HG02798 (cell line): ENCODE measurements around the gene SBF2.

Experiments used
- ATAC-seq: cut with Tn5 transposase; IDR thresholded peaks from one replicate; pipeline ENCODE4 v1.9.1; 2021; ENCODE audit warnings: mild to moderate bottlenecking; ENCODE audit not compliant: unreplicated experiment, poor library complexity

SBF2 gene

DNA sequence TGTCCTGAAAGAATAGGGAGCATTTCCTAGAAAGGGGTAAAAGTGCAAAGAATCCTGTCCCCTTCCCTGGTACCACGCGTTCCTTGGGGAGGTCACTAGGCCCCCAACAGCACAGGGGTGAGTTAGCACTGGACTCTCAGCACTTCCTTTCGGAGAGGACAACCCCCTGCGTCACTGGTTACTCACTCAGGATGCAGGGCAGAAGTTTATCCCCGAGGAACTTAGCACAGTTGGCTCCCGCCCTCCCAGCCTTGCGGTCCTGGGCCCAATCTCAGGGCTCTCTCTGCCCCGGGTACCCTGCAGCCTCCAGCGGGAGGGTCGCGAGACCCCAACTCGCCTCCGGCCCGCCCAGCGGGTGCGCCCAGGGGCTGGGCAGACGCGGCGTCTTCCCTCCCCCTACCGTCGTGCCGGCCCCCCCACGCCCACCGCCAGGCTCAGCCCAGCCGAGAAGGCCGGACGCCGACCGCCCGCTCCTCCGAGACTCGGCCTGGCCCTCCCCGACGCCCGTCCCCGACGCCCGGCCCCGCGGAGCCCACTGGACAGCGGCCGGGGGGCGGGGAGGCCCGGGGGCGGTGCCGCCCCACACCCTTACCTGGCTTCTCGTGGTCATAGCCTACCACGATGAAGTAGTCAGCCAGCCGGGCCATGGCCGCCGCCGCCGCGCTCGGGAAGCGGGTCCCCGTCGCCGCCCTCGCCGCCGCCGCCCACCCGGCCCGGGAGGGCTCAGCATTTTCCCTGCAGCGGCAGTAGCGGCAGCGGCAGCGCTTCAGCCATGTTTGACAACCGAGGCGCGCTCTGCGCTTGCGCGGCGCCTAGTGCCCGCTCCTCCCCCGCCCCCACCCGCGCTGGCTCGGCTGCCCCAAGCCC lies at the start of gene SBF2:
TSS of gene SBF2 (minus strand) at position 797 of the 867 bp plus-strand sequence. CDS start at position 647, 150 bp downstream.
- ATAC-seq = peak; percentile 56

DNA sequence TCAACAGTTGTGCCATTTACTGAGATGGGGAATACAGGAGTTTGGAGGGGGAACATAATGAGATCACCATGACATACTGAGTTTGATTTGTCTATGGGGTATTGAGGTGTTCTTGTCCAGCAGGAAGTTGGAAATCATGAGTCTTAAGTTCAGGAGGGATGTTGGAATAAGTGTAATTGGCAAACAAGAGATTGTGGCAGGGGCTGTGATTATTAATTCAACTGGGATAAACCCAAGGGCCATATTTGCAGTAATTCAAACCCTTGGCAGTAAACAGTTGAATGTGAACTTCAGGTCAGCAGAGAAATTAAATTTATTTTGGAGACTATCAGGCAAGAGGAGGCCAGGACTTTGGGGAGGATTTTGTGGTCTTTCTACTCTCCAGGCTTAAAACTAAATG lies 44.3 kb upstream of the SBF2 start:
- no peak for ATAC-seq

DNA sequence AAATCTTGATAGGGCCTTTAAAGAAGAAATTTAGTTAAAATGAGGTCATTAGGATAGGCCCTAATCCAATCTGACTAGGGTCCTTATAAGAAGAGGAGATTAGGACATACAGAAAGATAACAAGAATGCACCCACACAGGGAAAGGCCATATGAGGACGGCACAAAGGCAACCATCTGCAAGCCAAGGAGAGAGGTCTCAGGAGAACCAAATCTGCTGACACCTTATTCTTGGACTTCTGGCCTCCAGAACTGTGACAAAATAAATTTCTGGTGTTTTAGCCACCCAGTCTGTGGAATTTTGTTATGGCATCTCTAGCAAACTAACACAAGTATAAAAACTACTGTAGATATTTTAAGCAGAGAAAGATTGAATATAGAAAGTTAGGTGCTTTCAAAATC lies 39.5 kb upstream of the SBF2 start:
- no peak for ATAC-seq

DNA sequence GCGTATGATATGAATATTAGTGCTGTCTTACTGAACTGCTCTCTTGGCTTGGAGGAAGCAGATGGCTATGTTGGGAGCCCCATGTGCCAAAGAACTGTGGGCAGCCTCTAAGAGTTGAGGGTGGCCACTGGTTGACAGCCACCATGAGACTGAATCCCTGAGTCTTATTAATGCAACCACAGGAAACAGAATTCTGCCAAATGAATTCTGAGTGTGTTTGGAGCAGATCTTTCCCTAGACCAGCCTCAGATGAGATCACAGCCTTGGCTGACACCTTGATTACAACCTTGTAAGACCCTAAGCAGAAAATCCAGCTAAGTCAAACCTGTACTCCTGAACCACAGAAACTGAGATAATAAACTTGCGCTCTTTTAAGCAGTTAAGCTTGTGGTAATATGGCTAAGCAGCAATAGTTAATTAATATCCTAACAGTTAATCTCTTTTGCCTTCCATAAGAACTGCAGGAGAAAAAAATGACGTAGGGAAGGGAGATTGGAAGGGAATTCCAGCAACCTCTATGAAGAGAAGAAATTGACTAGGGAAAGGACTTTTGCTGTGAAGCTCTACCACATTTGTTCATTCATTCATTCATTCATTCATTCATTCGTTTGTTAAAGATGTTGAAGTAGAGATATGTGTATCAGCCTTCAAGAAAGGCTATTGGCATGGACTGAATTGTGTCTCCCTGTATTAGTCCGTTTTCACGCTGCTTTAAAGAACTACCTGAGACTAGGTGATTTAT lies 37.7 kb upstream of the SBF2 start:
- ATAC-seq = no peak

DNA sequence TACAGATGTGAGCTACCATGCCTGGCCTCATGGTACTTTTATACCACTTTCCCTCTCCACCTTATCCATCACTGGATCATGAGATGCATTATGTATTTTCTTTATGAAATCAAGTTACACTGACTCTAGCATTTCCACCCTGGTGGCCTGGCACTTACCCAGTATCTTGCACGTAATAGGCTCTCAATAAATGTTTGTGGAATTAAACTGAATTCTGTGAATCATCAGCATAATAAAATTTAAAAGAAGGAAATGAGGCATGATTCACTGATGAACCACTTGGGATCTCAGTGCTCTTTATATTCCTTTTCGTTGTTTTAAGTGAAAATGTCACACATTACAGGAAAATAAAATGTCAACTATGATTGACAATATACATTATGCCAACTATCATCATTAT lies 35.9 kb upstream of the SBF2 start:
- ATAC-seq = no peak

DNA sequence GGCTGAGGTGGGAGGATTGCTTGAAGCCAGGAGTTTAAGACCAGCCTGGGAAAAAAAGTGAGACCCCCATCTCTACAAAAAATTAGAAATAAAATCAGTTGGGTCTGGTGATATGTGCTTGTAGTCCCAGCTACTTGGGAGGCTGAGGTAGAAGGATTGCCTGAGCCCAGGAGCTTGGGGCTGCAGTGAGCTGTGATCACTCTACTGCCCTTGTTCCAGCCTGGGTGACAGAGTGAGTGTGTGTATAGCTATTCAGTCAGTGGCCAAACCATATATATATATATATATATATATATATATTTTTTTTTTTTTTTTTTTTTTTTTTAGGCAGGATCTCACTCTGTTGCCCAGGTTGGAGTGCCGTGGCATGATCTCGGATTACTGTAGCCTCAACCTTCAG lies 35.3 kb upstream of the SBF2 start:
- no peak for ATAC-seq

DNA sequence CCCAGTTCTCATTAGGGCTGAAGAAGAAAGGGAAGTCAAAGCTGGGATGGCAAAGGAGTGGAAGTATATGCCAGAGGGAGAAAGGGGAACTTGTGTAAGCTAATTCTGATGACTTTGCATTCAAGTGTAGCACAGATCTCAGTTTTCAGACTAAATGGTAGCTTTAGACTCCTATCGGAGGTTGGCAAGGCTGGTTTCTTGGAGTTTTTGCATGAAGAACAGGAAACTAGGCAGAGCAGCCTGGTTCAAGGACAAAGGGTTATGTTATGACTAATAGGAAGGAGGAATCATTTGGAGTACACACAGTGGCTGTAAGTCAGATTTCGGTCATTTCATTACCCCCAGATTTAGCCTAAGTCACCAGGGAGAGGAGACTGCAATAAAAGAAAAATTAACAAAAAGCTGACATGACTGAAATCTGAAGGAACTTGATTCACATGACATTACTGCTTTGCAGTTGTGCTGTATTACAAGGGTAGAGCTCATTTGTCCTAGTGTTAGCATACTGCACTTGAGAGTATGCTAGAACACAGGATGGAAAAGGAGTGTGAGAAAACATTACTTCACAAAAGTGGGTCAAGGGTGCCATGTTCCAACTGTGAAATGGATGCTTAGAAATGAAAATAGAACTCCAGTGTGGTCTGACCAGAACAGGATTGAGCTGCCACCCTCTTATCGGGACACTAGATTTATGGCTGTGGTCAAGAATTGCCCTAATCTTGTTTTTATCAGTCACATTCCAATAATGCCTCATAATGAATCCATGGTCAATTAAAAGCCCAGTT lies 34.5 kb upstream of the SBF2 start:
- ATAC-seq = no peak

DNA sequence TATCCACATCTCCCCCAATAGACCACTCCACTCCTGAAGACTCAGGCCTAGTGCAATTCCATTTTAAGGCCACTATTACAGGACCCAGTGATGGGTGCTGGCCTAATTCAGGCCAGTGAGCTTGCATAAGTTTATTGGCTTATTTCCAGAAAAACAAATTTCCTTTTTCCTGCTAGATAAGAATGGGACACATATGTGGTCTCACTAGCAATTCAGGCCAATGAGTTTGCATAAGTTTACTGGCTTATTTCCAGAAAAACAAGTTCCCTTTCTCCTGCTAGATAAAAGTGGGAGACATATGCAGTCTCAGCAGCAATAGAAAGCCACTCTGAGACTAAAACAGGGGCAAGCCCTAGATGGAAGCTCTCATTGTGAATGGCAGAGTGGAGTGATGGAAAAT lies 33.2 kb upstream of the SBF2 start:
- no peak for ATAC-seq

DNA sequence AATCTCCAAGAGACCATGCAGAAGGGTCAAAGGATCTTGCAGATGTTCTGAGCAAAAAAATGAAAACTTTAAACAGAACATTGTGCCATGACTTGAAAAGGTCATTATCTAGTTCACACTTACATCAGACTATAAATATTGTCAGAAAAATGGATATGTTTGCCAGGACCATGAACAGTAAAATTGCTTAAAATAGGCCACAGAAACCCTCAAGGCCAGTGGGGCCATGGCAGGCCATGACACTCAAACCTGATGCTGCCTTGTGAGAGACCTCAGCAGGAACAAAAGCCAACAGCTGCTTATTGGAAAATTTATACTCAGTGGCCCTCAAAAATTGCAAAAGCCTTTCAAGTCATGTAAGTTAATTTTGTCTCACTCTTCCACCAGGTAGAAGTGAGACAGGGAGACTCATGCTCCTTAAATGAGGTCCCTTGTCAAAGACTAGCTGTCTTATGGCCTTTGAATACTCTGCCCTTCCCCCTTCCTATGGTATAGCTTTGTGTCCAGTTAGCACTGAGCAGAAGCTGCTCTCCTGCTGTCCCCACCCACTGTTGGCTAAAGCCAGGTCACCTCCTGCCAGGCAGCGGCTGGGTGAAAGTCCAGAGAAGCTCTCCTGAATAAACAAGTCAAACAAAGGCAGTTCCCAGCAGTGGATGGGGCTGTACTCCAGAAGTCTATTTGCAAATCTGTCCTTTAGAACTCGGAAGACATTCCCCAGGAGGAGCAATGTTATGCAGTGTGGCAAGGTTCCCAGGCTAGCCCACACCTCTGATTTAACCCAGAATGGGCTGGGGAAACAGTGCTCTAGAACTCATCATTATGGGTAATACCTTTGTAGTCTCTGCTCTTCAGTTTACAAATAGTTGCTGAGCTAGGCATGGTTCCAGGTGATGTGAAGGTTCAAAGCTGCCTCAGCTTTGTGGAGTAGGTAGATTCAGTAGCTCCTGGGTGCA lies 32.3 kb upstream of the SBF2 start:
- no peak for ATAC-seq

DNA sequence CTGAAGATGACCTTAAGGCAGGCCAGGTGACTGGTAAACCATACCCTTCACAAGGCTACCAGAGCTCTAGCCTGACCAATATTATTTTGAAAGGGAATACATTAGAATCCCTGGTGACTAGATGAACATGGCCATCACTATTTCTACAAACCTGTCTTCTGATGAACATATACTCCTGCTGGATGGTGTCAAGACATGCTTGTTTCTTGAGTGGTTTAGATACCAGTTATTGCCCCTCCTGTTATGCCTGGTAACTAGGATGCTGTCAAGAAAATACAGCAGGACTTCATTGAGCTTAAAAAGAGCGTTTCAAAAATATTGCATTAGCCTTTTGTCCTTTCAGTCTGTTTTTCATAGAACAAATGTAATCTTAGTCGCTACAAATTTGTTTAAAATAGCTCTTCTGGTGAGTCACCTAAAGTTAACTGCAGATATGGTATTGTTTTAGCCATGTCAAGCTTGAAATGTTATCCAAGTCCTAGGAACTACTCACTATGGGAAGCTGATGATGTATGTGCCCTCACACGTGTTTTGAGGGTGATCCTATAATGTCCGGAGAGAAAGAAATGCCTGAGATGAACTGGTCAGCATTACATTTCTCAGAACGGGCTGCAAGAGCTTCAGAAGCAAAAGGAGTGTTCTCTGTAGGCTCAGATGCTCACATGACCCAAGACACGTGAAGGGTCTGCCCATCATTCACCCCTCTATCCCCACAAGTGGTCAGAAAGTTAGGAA lies 31.4 kb upstream of the SBF2 start:
- ATAC-seq = no peak

DNA sequence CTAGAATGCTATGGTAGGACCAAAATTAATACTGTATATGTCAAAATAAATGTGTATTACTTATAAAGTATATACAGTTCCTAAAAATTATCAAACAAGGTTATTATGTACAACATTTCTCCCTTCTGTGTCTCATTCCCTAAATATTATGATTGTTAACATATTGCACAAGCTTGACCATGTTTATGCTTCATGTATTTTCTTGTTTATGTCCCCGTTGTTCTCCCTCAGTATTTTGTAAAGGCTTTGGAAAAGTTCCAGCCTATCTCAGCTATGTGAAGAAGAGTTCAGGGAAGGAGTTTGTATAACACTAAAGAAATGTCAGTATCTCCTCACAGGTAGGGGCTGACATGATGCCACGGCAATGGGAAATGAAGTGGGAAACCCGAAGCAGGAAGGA lies 30.5 kb upstream of the SBF2 start:
- ATAC-seq = no peak

DNA sequence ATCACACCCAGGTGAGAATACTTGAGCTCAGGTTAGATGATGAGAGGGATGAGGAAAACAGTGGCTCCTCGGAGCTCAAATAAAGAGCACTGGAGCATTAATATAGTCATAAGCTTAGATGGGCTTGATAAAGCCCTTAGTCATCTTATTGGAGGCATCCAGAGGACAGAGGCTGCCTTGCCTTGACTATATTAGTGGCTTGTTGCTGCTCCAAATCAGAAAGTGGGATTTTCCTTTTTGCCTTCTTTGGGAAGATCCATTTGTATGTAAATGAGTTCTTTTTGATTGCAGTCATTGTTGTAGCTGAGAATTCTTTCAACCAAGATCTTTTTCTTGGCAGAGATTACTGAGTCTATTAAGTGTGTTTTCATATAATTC lies 29.8 kb upstream of the SBF2 start:
- no peak for ATAC-seq

DNA sequence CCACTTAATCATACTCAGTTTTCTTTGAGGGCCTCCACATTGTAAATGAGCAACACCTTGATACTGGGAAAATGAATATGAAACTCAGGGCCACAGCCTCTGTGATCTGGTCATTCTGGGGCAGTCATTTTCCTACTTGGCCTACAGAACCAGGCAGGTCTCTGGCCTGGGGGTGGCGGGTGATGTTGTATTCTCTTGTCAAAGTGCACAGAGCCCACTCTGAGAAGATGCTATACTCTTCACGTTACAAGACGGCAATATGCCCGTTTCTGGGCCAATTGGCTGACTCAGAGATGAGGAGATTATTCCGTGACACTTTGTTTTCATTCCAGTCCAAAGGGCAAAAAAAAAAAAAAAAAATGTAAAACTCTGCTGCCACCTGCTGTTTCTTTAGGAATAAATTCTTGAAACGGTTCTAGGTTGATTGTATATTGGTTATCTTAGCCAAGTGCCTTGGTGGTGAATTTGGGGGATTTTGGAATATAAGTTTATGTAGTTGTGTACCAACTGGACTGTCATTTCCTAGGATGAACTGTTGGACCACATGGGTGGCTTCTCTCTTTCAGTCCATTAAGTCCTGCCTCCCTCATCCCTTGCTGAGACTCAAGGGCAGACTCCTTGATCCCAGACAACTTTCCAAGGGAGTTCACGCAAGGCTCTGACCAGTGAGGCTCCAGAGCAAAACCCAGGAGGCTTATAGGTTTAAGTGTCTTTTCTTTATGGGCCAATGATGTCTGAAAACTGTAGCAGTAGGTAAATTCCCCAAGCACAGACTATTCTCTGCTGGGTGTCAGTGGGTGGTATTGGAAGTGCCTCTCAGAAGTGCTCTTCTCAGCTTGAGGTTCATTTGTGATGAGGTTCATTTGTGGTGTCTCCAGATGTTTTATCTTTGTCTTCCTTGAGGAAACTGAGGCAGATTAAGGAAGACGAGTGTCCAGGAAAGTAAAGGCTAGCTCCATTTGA lies 29.1 kb upstream of the SBF2 start:
- peak; percentile 56 for ATAC-seq

DNA sequence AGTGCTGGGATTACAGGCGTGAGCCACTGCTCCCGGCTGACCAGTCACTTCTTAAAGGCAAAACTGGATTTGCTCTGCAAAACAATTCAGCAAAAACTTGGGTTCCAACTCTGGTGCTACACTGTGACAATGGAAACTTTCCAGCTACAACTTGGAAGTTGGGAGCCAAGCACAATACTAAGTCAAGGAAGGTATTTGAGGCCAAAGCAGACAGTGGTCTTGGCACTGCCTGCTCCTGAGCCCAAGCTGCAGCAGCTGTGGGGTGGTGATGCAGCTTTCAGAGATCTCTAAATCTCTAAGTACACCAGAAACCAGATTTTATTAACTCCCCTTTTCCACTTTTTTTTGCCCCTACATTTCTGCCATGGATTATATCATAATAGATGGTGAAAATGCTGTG lies 28.4 kb upstream of the SBF2 start:
- ATAC-seq = no peak

DNA sequence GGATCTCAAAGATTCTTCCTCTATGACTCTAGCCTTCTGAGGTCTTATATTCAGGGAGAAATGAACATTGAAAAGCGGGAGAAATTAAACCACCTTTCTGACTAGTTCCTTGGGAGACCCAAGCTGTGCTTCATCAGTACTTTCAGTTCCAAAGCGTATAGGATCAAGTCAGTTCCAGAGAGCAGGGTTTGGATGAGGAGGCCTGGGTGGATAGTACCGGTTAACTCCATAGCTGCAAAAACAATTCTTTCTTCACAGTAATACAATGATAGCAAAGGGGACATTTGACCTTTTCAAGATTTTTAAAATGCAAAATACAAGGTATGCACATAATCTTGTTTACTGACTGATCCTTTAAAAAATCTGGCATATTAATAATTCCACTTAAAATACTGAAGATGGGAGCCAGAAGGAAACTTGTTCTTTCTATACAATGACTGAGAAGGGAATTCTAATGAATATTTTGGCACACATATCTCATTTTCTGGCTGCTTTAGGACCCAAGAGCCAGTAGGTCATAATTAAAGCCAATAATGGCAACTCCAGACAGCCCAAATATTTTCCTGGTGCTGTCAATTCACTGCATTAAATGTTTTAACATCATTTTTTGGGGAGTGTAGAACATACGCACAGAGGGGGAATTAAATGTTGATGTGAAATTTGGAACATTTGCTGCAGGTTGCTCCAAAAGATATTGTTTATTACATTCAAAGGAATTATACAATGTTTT lies 26.9 kb upstream of the SBF2 start:
- ATAC-seq = no peak

DNA sequence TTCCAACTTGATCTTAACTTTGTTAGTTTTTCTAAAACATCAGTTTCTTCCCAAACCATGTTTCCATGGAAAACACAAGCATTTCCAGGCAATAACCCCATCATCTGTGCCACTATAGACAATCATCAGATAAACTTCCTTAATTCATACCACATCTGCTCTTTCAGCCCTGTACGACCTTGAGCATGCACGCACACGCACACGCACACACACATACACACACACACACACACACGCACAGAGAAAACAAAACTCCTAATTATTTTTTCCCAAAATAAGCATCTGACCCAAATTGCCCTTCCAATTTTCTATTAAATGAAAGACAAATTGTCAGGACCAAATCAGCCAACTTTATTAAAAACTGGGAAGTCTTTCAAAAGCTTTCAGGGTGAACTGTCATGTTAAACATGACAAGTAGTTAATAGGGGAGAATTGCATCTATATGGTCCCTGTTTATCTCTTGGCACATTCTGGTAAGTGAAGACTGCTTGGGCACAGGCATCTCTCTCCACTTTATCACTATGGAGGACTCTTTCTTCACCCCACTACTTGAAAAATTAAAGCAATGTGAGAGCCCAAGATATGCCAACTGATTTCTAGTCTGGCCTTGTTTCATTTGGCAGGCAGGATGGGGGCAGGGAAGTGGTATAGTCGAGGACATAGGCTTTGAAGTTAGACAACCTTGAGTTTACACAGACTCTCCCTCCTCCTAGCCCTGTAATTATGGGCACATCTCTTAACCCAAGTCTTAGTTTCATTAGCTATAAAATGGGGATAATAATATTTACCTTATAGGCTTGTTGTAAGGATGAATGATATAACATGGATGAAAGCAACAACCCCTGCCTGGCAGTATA lies 25.9 kb upstream of the SBF2 start:
- no peak for ATAC-seq

DNA sequence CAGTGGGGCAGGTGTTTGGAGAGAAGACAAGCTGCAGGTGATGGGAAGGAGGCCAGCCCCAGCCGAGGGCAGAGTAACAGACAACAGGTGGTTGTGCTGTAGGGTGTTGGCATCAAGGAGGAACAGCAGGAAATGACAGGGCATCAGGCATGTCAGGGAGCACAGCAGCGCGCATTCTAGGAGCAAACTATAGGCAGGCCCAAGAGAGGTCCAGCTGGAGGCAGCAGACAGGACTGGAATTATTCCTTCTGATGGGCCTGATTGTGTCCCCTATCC lies 24.4 kb upstream of the SBF2 start:
- ATAC-seq = no peak
